ENCODE results near the gene SV2B. TPM values are rescaled to one million over a fixed set of nuclear protein-coding genes. Genes with fewer than 3 reads are reported as not detected.

SV2B gene
- total and polyA plus RNA-seq, 9 of the 15 experiments (the other 6 are each of a cell fraction or from before 2014, with no cell fraction given): 0.01 to 0.25 (median 0.11) TPM

DNA sequence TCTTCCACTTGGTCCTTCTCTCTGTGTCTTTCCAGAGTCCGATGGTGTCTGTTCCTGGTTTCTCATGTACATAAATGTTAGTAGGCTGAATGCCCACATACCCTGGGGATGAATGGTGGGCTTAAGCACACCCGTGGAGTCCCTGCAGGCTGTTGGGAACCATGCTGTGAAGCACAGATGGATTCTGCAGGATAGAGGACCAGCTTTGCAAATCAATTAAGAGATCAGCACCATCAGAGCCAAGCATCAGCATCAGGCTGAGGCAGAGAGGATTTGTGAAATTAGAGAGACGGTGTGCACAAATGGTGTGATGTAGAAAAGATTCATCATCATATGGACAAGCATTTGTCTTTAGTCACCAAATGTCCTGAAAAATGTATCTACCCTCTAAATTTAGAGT, 127.1 kb downstream of the SV2B start:
- Histone ChIP-seq H2AFZ (ENCODE audit: low read depth, low read length) (no peak overlapping the region), H3K4me3 (no peak overlapping the region), H3K4me2 (ENCODE audit: insufficient read depth, low read length) (no peak overlapping the region), H3K4me1 (replicated peaks in 1 of 2; ENCODE audit: control insufficient read depth in 2 of 2, insufficient read depth in 2 of 2, low read length in 2 of 2) (no peaks in the 10 kb centered on the region), H3K9me3 (replicated peaks; ENCODE audit: control insufficient read depth, insufficient read depth, low read depth, low read length) (no peaks in the 10 kb centered on the region), H4K20me1 (replicated peaks; ENCODE audit: control insufficient read depth, insufficient read depth, low read length) (no peaks in the 10 kb centered on the region), H3K27me3 (ENCODE audit: control insufficient read depth in 2 of 2, insufficient read depth in 2 of 2, low read length in 2 of 2) (peaks cover 11 to 29% of the 10 kb centered on the region in 2 experiments), H3K27ac (ENCODE audit: extremely low read depth, low read depth, low read length) (no peak overlapping the region), H3K9ac (ENCODE audit: insufficient read depth in 1 of 2, low read depth in 2 of 2, low read length in 2 of 2) (no peak overlapping the region), H3K79me2 (ENCODE audit: control insufficient read depth, insufficient read depth, low read length) (no peaks in the 10 kb centered on the region), H3K9me1 (ENCODE audit: control insufficient read depth, insufficient read depth, low read length) (no peaks in the 10 kb centered on the region), H3K36me3 (ENCODE audit: control insufficient read depth, insufficient read depth, low read length) (no peaks in the 10 kb centered on the region)
- in situ Hi-C loops (cut with MboI): loop anchor here (5.0 to 25.0 kb wide), 2 partner anchors 170 to 915 kb away; no protein-coding TSS in a partner anchor
- FAIRE-seq (no peak), ATAC-seq (no peak), DNase-seq (ENCODE audit: extremely low read depth in 1 of 4, low spot score in 3 of 4) (no peak)
- CTCF ChIA-PET (ENCODE audit: low intra/inter-chr PET ratio): no interaction called here
- intact Hi-C loops (cut with micrococcal nuclease): loop anchor here (5.0 to 10.0 kb wide), 2 partner anchors 45 to 292 kb away; partner anchors contain the start of genes HDDC3 and UNC45A
- POLR2A ChIA-PET: no interaction called here
- BruUV-seq (replicated peaks): no TSS peak
- WGBS (ENCODE audit: insufficient coverage, low coverage, missing lambda C conversion rate): 0% methylated on average over 3 of the region's 3 CpGs
- TF ChIP-seq ZBTB1 (CRISPR knock-in tag; IDR thresholded peaks at IDR 0.05; ENCODE audit: borderline replicate concordance, low read depth) (no peak), PML (IDR thresholded peaks at IDR 0.05; ENCODE audit: low read length) (no peak), SP2 (IDR thresholded peaks at IDR 0.05; ENCODE audit: extremely low read depth, low read depth, low read length, poor library complexity, severe bottlenecking) (no peak)

DNA sequence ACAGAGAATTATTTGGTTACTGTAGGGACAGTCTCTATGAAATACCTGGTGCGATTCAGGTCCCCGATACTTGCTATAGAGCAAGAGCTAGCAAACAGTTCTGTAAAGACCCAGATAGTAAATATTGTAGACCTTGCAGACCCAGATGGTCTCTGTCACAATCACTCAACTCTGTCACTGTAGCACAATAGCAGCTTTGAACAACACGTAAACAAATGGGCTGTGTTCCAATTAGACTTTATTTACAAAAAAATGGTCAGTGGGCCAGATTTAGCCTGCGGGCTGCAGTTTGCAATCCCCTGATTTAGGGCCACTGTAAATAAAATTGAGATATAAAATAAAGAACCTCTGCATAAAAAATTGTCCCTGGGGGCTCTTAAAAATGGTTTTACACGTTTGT, 127.7 kb downstream of the SV2B start:
- Histone ChIP-seq H3K9ac (ENCODE audit: insufficient read depth in 1 of 2, low read depth in 2 of 2, low read length in 2 of 2) (no peak overlapping the region), H4K20me1 (replicated peaks; ENCODE audit: control insufficient read depth, insufficient read depth, low read length) (no peaks in the 10 kb centered on the region), H3K9me3 (replicated peaks; ENCODE audit: control insufficient read depth, insufficient read depth, low read depth, low read length) (no peaks in the 10 kb centered on the region), H3K79me2 (ENCODE audit: control insufficient read depth, insufficient read depth, low read length) (no peaks in the 10 kb centered on the region), H3K27ac (ENCODE audit: extremely low read depth, low read depth, low read length) (no peak overlapping the region), H3K4me2 (ENCODE audit: insufficient read depth, low read length) (no peak overlapping the region), H3K4me1 (replicated peaks in 1 of 2; ENCODE audit: control insufficient read depth in 2 of 2, insufficient read depth in 2 of 2, low read length in 2 of 2) (no peaks in the 10 kb centered on the region), H3K27me3 (ENCODE audit: control insufficient read depth in 2 of 2, insufficient read depth in 2 of 2, low read length in 2 of 2) (peaks cover 6 to 29% of the 10 kb centered on the region in 2 experiments; a peak in 4 of 5 replicates), H3K4me3 (no peak overlapping the region), H3K36me3 (ENCODE audit: control insufficient read depth, insufficient read depth, low read length) (no peaks in the 10 kb centered on the region), H2AFZ (ENCODE audit: low read depth, low read length) (no peak overlapping the region), H3K9me1 (ENCODE audit: control insufficient read depth, insufficient read depth, low read length) (no peaks in the 10 kb centered on the region)
- no peak for TF ChIP-seq ZNF766 (CRISPR knock-in tag; conservative IDR thresholded peaks at IDR 0.05)
- TF ChIP-seq, protein P1, sequence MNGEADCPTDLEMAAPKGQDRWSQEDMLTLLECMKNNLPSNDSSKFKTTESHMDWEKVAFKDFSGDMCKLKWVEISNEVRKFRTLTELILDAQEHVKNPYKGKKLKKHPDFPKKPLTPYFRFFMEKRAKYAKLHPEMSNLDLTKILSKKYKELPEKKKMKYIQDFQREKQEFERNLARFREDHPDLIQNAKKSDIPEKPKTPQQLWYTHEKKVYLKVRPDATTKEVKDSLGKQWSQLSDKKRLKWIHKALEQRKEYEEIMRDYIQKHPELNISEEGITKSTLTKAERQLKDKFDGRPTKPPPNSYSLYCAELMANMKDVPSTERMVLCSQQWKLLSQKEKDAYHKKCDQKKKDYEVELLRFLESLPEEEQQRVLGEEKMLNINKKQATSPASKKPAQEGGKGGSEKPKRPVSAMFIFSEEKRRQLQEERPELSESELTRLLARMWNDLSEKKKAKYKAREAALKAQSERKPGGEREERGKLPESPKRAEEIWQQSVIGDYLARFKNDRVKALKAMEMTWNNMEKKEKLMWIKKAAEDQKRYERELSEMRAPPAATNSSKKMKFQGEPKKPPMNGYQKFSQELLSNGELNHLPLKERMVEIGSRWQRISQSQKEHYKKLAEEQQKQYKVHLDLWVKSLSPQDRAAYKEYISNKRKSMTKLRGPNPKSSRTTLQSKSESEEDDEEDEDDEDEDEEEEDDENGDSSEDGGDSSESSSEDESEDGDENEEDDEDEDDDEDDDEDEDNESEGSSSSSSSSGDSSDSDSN (IDR thresholded peaks at IDR 0.05; ENCODE audit: borderline replicate concordance in 1 of 2, low read depth in 2 of 2, low read length in 2 of 2): no peak
- ATAC-seq: no peak
- DNase-seq (ENCODE audit: extremely low read depth in 1 of 4, low spot score in 3 of 4): no peak
- no peak for FAIRE-seq
- CTCF ChIA-PET (ENCODE audit: low intra/inter-chr PET ratio): no interaction called here
- intact Hi-C loops (cut with micrococcal nuclease): loop anchor here (5.0 to 10.0 kb wide), 2 partner anchors 45 to 293 kb away; partner anchors contain the start of genes HDDC3 and UNC45A
- BruUV-seq (replicated peaks): no TSS peak
- in situ Hi-C loops (cut with MboI): loop anchor here (5.0 to 25.0 kb wide), 2 partner anchors 170 to 915 kb away; no protein-coding TSS in a partner anchor
- WGBS (ENCODE audit: insufficient coverage, low coverage, missing lambda C conversion rate): 0% methylated on average over 5 of the region's 5 CpGs
- POLR2A ChIA-PET: interaction anchor here (0.5 kb wide), 1 partner anchor 511 kb away, joined by 3 read pairs; the partner anchor contains the start of gene BLM

All from K562 (cell line).